K562 (cell line): ENCODE data around the gene GLP1R. TPM values are rescaled to one million over a fixed set of nuclear protein-coding genes. Genes with fewer than 3 reads are reported as not detected.

Experiments
- ATAC-seq: fragments of 200-7000 bp; cut with Tn5 transposase; 3 replicates; pipeline ENCODE4 v1.9.1; 2020; ENCODE audit warnings: moderate library complexity
- BruUV-seq: library from RNA; stranded (reverse); fragments of 400-500 nt; replicated peaks from 2 replicates; lab custom pipeline; 2021; lab: Mats Ljungman, UMichigan
- CTCF ChIA-PET: fragments of 300-600 bp; formaldehyde crosslinking; extraction: SDS; loops from one replicate; lab custom pipeline; 2021; ENCODE audit warnings: low intra/inter-chr PET ratio; lab: Yijun Ruan, JAX
- POLR2A ChIA-PET: fragments of 300-600, 350-650 bp; sonication (Branson Sonifier 250); formaldehyde crosslinking; extraction: SDS; loops from one replicate; lab custom pipeline; 2021; ENCODE audit warnings: antibody characterized with exemption, inconsistent platforms; lab: Yijun Ruan, JAX
- DNase-seq, 4 experiments: peaks; one replicate each; pipeline versions ENCODE4 v3.0.0 to v3.0.0-alpha.2; 2011 to 2018; ENCODE audit warnings: low spot score in 3 of 4, mixed read lengths in 3 of 4; ENCODE audit errors: extremely low read depth in 1 of 4
- FAIRE-seq: peaks from 2 replicates; lab custom pipeline; 2011; peaks lifted over from hg19 to GRCh38; lab: Jason Lieb, UNC
- H2AFZ ChIP-seq: 2 replicates; pipeline ENCODE4 v1.6.0; 2011; ENCODE audit warnings: low read depth, low read length, control low read depth, inconsistent platforms
- H3K27ac ChIP-seq: fragments of 200-600 bp; 3 replicates; pipeline ENCODE4 v1.8.0; 2011; ENCODE audit warnings: low read depth, mild to moderate bottlenecking, control low read depth, inconsistent platforms, low read length, moderate library complexity, mixed read lengths; ENCODE audit errors: extremely low read depth
- H3K27me3 ChIP-seq, 2 experiments: fragments of 300-600 bp in 1 of 2; 2 replicates in 1 of 2; 3 replicates in 1 of 2; pipeline versions ENCODE4 v1.6.0 to v1.8.0; 2011; ENCODE audit warnings: inconsistent platforms in 2 of 2, low read length in 2 of 2, mild to moderate bottlenecking in 1 of 2, mixed read lengths in 1 of 2, moderate library complexity in 1 of 2; ENCODE audit not compliant: control insufficient read depth in 2 of 2, insufficient read depth in 2 of 2
- H3K36me3 ChIP-seq: fragments of 300-600 bp; 3 replicates; pipeline ENCODE4 v1.8.0; 2011; ENCODE audit warnings: mild to moderate bottlenecking, low read length, inconsistent platforms; ENCODE audit not compliant: control insufficient read depth, insufficient read depth
- H3K4me1 ChIP-seq, 2 experiments: fragments of 200-600 bp in 1 of 2; replicated peaks in 1 of 2; 2 replicates in 1 of 2; 3 replicates in 1 of 2; pipeline versions ENCODE4 v1.5.1 to v1.8.0; 2011; ENCODE audit warnings: inconsistent platforms in 2 of 2, low read length in 2 of 2, mild to moderate bottlenecking in 1 of 2, mixed read lengths in 1 of 2, moderate library complexity in 1 of 2; ENCODE audit not compliant: control insufficient read depth in 2 of 2, insufficient read depth in 2 of 2
- H3K4me2 ChIP-seq: 2 replicates; pipeline ENCODE4 v1.6.1; 2011; ENCODE audit warnings: low read length, control low read depth, inconsistent platforms, mixed read lengths; ENCODE audit not compliant: insufficient read depth
- H3K4me3 ChIP-seq: fragments of 200-600 bp; sonication (generic), shearing (Covaris generic); 2 replicates; pipeline ENCODE4 v1.5.1; 2016; ENCODE audit warnings: control low read depth, inconsistent platforms
- H3K79me2 ChIP-seq: fragments of 200-600 bp; 3 replicates; pipeline ENCODE4 v1.8.0; 2011; ENCODE audit warnings: low read length, inconsistent platforms; ENCODE audit not compliant: control insufficient read depth, insufficient read depth
- H3K9ac ChIP-seq, 2 experiments: 2 replicates each; pipeline versions ENCODE4 v1.6.0 to v1.6.1; 2011; ENCODE audit warnings: low read depth in 2 of 2, low read length in 2 of 2, control low read depth in 1 of 2, inconsistent platforms in 1 of 2, mild to moderate bottlenecking in 1 of 2, mixed read lengths in 1 of 2; ENCODE audit not compliant: insufficient read depth in 1 of 2
- H3K9me1 ChIP-seq: one replicate; pipeline ENCODE4 v1.6.0; 2011; ENCODE audit warnings: inconsistent platforms, mild to moderate bottlenecking, low read length, moderate library complexity; ENCODE audit not compliant: control insufficient read depth, insufficient read depth
- H3K9me3 ChIP-seq: replicated peaks from 2 replicates; pipeline ENCODE4 v1.5.1; 2011; ENCODE audit warnings: low read depth, low read length, inconsistent platforms; ENCODE audit not compliant: control insufficient read depth, insufficient read depth
- H4K20me1 ChIP-seq: replicated peaks from 2 replicates; pipeline ENCODE4 v1.6.1; 2011; ENCODE audit warnings: low read length, inconsistent platforms, mixed read lengths; ENCODE audit not compliant: control insufficient read depth, insufficient read depth
- BCL6 ChIP-seq: fragments of 250-450 bp; sonication (Bioruptor Pico); IDR thresholded peaks from 2 replicates; pipeline ENCODE4 v1.4.0; 2020
- CBX1 ChIP-seq: sonication (generic); IDR thresholded peaks from 2 replicates; pipeline ENCODE4 v1.6.1; 2016; ENCODE audit warnings: antibody characterized with exemption, low read depth, mild to moderate bottlenecking
- CREM ChIP-seq: IDR thresholded peaks from 2 replicates; pipeline ENCODE4 v1.6.1; 2014; ENCODE audit warnings: antibody characterized with exemption, low read depth
- DMBX1 ChIP-seq: fragments of 250-450 bp; sonication (Bioruptor Pico); IDR thresholded peaks from 2 replicates; pipeline ENCODE4 v1.8.0; 2022; ENCODE audit warnings: inconsistent platforms, mild to moderate bottlenecking, moderate library complexity, borderline replicate concordance
- EHMT2 ChIP-seq: fragments of 450-650 bp; IDR thresholded peaks from 2 replicates; pipeline ENCODE4 v1.6.1; 2018; ENCODE audit warnings: antibody characterized with exemption
- MIER1 ChIP-seq: fragments of 450-650 bp; IDR thresholded peaks from 2 replicates; pipeline ENCODE4 v1.6.1; 2016; ENCODE audit warnings: antibody characterized with exemption, mild to moderate bottlenecking, low read depth
- RAD21 ChIP-seq, 2 experiments: fragments of 250-450 bp in 1 of 2; fragments of 450-650 bp in 1 of 2; sonication (Bioruptor Pico) in 1 of 2; formaldehyde crosslinking in 1 of 2; IDR thresholded peaks in 1 of 2; conservative IDR thresholded peaks in 1 of 2; 2 replicates each; pipeline versions ENCODE4 v1.4.0 to v1.8.0; 2020 to 2022; ENCODE audit warnings: mild to moderate bottlenecking in 2 of 2, moderate library complexity in 1 of 2
- SMAD4 ChIP-seq: fragments of 250-450 bp; sonication (Bioruptor Pico); conservative IDR thresholded peaks from 2 replicates; pipeline ENCODE4 v1.8.0; 2021; ENCODE audit warnings: inconsistent platforms, mild to moderate bottlenecking, moderate library complexity
- TFAP4 ChIP-seq: sonication (generic); formaldehyde crosslinking; IDR thresholded peaks from 2 replicates; pipeline ENCODE4 v1.8.0; 2022; ENCODE audit warnings: missing genetic modification reagents, mild to moderate bottlenecking, moderate library complexity, borderline replicate concordance
- THRB ChIP-seq: fragments of 450-650 bp; formaldehyde crosslinking; conservative IDR thresholded peaks from 2 replicates; pipeline ENCODE4 v1.4.0; 2022; ENCODE audit warnings: mild to moderate bottlenecking, missing genetic modification characterization
- ZNF134 ChIP-seq: fragments of 250-450 bp; sonication (Bioruptor Pico); conservative IDR thresholded peaks from 2 replicates; pipeline ENCODE4 v1.4.0; 2020
- ZNF766 ChIP-seq: fragments of 200-800 bp; sonication (Bioruptor generic); conservative IDR thresholded peaks from 2 replicates; pipeline ENCODE4 v1.6.1; 2016; ENCODE audit warnings: missing genetic modification characterization, missing compliant biosample characterization
- WGBS: fragments of 100-300 bp; shearing (Covaris generic); methylation state at CpG from one replicate; pipeline ENCODE4 v1.1.6; 2016; ENCODE audit warnings: low coverage, mixed read lengths; ENCODE audit not compliant: insufficient coverage; ENCODE audit errors: missing lambda C conversion rate; 5-methylcytosine and 5-hydroxymethylcytosine counted together
- in situ Hi-C: fragments of 300-500 bp; cut with MboI; formaldehyde crosslinking; loops from 4 replicates; pipeline ENCODE4 v1.15.0; 2018; ENCODE audit warnings: inconsistent platforms, mixed read lengths
- intact Hi-C: fragments of 100-400 bp; cut with micrococcal nuclease; formaldehyde crosslinking; loops from 2 replicates; pipeline ENCODE4 v1.14.2; 2022
- polyA plus RNA-seq, 8 experiments: library from polyadenylated mRNA; depleted of rRNA in 4 of 8; stranded (reverse) in 5 of 8; unstranded in 3 of 8; fragments of >200 nt; fragmentation: Nextera tagmentation in 2 of 8; fragmentation: Illumina TruSeq in 1 of 8; extraction: Ambion mirVana in 2 of 8; extraction: Trizol in 1 of 8; gene quantifications; 2 replicates each; pipeline versions ENCODE4 v1.2.1 to v1.2.3, GENCODE V29; 2011 to 2014; ENCODE audit warnings: inconsistent platforms in 1 of 8, missing spikeins in 1 of 8
- total RNA-seq, 7 experiments: library from RNA; depleted of rRNA in 6 of 7; stranded (reverse); fragments of >200 nt in 6 of 7; fragmentation: Illumina TruSeq in 2 of 7; extraction: Trizol in 2 of 7; gene quantifications; 2 replicates each; pipeline versions ENCODE4 v1.2.1 to v1.2.3, GENCODE V29; 2011 to 2021; ENCODE audit warnings: low replicate concordance in 1 of 7
- TF ChIP-seq, protein P1 (sequence below), 3 experiments: IDR thresholded peaks in 2 of 3; conservative IDR thresholded peaks in 1 of 3; 2 replicates each; pipeline ENCODE4 v1.5.1; 2011 to 2012; ENCODE audit warnings: low read length in 3 of 3, mild to moderate bottlenecking in 3 of 3, control low read depth in 2 of 3, improper control_type of control experiment in 1 of 3, inconsistent platforms in 1 of 3, low read depth in 1 of 3, mixed read lengths in 1 of 3, moderate library complexity in 1 of 3; ENCODE audit not compliant: insufficient read depth in 2 of 3

GLP1R gene
- total and polyA plus RNA-seq, 9 of the 15 experiments (the other 6 are each of a cell fraction or from before 2014, with no cell fraction given), result not detected

DNA sequence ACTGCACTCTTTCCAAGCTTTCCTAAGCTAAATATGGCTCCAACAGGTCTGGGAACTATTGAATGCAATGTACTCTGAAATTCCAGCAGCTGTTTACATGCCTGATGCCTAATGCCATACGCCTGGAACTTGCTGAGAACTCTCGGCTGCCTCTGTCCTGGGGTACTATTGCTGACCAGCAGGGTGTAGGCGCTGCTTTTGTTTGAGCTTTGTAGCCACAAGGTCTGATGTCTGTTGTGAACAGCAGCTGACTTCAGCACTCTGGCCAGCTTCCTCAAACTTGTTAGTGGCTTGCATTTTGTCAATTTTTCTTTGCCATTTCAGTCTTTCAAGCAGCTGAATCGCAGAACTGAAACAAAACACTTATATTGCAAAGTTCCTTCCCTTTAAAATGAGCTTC is 39.8 kb downstream of the GLP1R start:
- FAIRE-seq (peak; percentile 68), DNase-seq (peak; percentile 33 to 55 (median 47)), ATAC-seq (peak; percentile 92)
- Histone ChIP-seq H3K79me2 (no peaks in the 10 kb centered on the region), H3K4me2 (no peak overlapping the region), H3K9ac (no peak overlapping the region), H2AFZ (no peak overlapping the region), H3K27ac (no peak overlapping the region), H3K9me3 (no peaks in the 10 kb centered on the region), H3K27me3 (peaks cover 39 to 77% of the 10 kb centered on the region in 2 experiments), H3K36me3 (no peaks in the 10 kb centered on the region), H3K4me1 (no peaks in the 10 kb centered on the region; a peak in 1 of 5 replicates), H3K4me3 (no peak overlapping the region), H3K9me1 (no peaks in the 10 kb centered on the region), H4K20me1 (peaks cover 8% of the 10 kb centered on the region)
- CTCF ChIA-PET, result interaction anchor here (0.6 to 1.2 kb wide), 3 partner anchors 84 to 215 kb away, joined by 3 read pairs; no protein-coding TSS in a partner anchor
- BruUV-seq, result no TSS peak
- intact Hi-C loops, result loop anchor here (5.0 kb wide), 1 partner anchor 214 kb away; no protein-coding TSS in a partner anchor
- 3% methylated on average over 4 of the region's 4 CpGs for WGBS
- in situ Hi-C loops, result no loop called here
- POLR2A ChIA-PET, result interaction anchor here (0.6 to 2.4 kb wide), 8 partner anchors 10 to 1523 kb away, joined by 3 to 7 read pairs (median 4); no protein-coding TSS in a partner anchor
- TF ChIP-seq DMBX1 (CRISPR knock-in tag) (0 out of 2 replicates have a peak, but pooled peaks have one; percentile 40), TFAP4 (CRISPR knock-in tag) (peak; percentile 29; the same call in 1 of the 2 replicates), RAD21 (CRISPR knock-in tag; conservative IDR thresholded peaks at IDR 0.05 in 1 of 2, IDR thresholded peaks at IDR 0.05 in 1 of 2) (peak; percentile 34 to 59; a peak in 3 of 4 replicates), ZNF766 (peak; percentile 69; the same call in 1 of the 2 replicates), BCL6 (CRISPR knock-in tag) (peak; percentile 40; the same call in 1 of the 2 replicates), THRB (no peak), SMAD4 (CRISPR knock-in tag) (0 out of 2 replicates have a peak, but pooled peaks have one; percentile 18), CBX1 (no peak), ZNF134 (CRISPR knock-in tag) (0 out of 2 replicates have a peak, but pooled peaks have one; percentile 9), CREM (0 out of 2 replicates have a peak, but pooled peaks have one; percentile 30), MIER1 (peak; percentile 93), EHMT2 (peak; percentile 97)
- TF ChIP-seq, protein P1, sequence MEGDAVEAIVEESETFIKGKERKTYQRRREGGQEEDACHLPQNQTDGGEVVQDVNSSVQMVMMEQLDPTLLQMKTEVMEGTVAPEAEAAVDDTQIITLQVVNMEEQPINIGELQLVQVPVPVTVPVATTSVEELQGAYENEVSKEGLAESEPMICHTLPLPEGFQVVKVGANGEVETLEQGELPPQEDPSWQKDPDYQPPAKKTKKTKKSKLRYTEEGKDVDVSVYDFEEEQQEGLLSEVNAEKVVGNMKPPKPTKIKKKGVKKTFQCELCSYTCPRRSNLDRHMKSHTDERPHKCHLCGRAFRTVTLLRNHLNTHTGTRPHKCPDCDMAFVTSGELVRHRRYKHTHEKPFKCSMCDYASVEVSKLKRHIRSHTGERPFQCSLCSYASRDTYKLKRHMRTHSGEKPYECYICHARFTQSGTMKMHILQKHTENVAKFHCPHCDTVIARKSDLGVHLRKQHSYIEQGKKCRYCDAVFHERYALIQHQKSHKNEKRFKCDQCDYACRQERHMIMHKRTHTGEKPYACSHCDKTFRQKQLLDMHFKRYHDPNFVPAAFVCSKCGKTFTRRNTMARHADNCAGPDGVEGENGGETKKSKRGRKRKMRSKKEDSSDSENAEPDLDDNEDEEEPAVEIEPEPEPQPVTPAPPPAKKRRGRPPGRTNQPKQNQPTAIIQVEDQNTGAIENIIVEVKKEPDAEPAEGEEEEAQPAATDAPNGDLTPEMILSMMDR (IDR thresholded peaks at IDR 0.05 in 2 of 3, conservative IDR thresholded peaks at IDR 0.05 in 1 of 3; ENCODE audit: insufficient read depth in 2 of 3, low read depth in 1 of 3, low read length in 3 of 3), result peak; percentile 38 to 67 (median 52); a peak in 5 of 6 replicates
